ENCODE results near the gene RAB10. TPM values are rescaled to one million over a fixed set of nuclear protein-coding genes. Genes with fewer than 3 reads are reported as not detected.
"Not testable (repeated sequence)": the region's sequence is repeated elsewhere in the genome, so short reads cannot be mapped to it uniquely, and the experiment has no call there.

RAB10 gene
- total and polyA plus RNA-seq, 2 experiments from 2014 or later: 86.7 to 151 TPM

DNA sequence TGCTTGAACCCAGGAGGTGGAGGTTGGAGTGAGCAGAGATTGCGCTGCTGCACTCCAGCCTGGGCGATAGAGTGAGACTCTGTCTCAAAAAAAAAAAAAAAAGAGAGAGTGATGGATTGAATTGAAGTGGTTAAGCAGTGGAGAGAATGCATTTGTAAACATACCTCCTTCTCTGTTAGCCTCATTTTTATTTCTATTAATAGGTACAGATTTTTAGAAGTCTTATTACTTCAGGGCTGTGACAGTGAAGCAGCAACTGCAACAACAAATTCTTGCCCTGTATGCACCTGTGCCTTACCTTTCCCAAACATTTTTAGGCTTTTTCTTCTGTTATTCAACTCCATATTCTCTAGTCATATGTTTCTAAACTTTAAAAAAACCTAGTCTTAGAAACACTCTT is 55.5 kb downstream of the RAB10 start:
- no peak overlapping the region for H3K4me3 ChIP-seq
- H3K9me3 ChIP-seq (ENCODE audit: low read depth): no peaks in the 10 kb centered on the region
- no peaks in the 10 kb centered on the region for H3K9me2 ChIP-seq (ENCODE audit: insufficient read depth)
- no peak overlapping the region for H3K4me2 ChIP-seq (ENCODE audit: unreplicated experiment)
- DNase-seq: no peak
- H4K20me1 ChIP-seq (ENCODE audit: insufficient read depth): peaks cover 14% of the 10 kb centered on the region
- no peaks in the 10 kb centered on the region for H3K27me3 ChIP-seq (replicated peaks; ENCODE audit: insufficient read depth)
- in situ Hi-C loops (cut with MboI): no loop called here
- no peak overlapping the region for H3K9ac ChIP-seq
- H3K27ac ChIP-seq: no peak overlapping the region
- peaks cover 20% of the 10 kb centered on the region for H3F3A ChIP-seq (ENCODE audit: insufficient read depth)
- 91 to 98% methylated on average over 2 of the region's 2 CpGs for WGBS, 2 experiments (ENCODE audit: low coverage in 1 of 2, low lambda C conversion rate in 2 of 2, missing lambda C conversion rate in 2 of 2)
- peaks cover 12% of the 10 kb centered on the region for H3K4me1 ChIP-seq (ENCODE audit: insufficient read depth)
- TF ChIP-seq EZH2 (IDR thresholded peaks at IDR 0.05; ENCODE audit: insufficient read depth, poor library complexity, severe bottlenecking): no peak
- TF ChIP-seq EZH2phosphoT487 (IDR thresholded peaks at IDR 0.05; ENCODE audit: insufficient read depth, low read depth): no peak
- peaks cover 100% of the 10 kb centered on the region for H3K79me2 ChIP-seq (ENCODE audit: insufficient read depth)
- H3K36me3 ChIP-seq (ENCODE audit: low read depth): 0 out of 2 replicates have a peak, but pooled peaks cover 5% of the 10 kb centered on the region
- no peak overlapping the region for H2AFZ ChIP-seq

DNA sequence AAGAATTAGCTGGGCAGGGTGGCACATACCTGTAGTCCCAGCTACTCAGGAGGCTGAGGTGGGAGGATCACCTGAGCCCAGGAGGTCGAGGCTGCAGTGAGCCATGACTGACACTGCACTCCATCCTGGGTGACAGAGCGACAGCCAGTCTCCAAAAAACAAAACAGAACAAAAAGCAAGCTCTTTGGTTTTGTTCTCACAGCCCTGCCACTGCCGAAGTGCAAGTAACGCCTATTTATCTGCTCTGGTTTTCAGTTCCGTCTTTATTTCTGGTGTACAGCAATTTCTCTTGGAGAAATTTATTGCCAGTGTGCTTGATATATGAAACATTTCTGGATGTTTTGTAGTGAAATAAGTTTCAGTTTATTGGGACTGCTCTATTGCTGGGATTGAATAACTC is 61.9 kb downstream of the RAB10 start:
- H3K9me2 ChIP-seq (ENCODE audit: insufficient read depth): no peaks in the 10 kb centered on the region
- H2AFZ ChIP-seq: no peak overlapping the region
- H3K27me3 ChIP-seq (replicated peaks; ENCODE audit: insufficient read depth): no peaks in the 10 kb centered on the region
- no peak overlapping the region for H3K4me3 ChIP-seq
- peaks cover 100% of the 10 kb centered on the region for H3K79me2 ChIP-seq (ENCODE audit: insufficient read depth)
- H3K4me2 ChIP-seq (ENCODE audit: unreplicated experiment): no peak overlapping the region
- in situ Hi-C loops (cut with MboI): no loop called here
- WGBS, 2 experiments (ENCODE audit: low coverage in 1 of 2, low lambda C conversion rate in 2 of 2, missing lambda C conversion rate in 2 of 2): 91 to 94% methylated on average over 5 of the region's 5 CpGs
- H3K4me1 ChIP-seq (ENCODE audit: insufficient read depth): no peaks in the 10 kb centered on the region
- no peak overlapping the region for H3K27ac ChIP-seq
- peaks cover 2% of the 10 kb centered on the region; the same call in 1 of the 2 replicates for H3K36me3 ChIP-seq (ENCODE audit: low read depth)
- peaks cover 17% of the 10 kb centered on the region for H4K20me1 ChIP-seq (ENCODE audit: insufficient read depth)
- no peaks in the 10 kb centered on the region for H3F3A ChIP-seq (ENCODE audit: insufficient read depth)
- H3K9ac ChIP-seq: no peak overlapping the region
- no peaks in the 10 kb centered on the region for H3K9me3 ChIP-seq (ENCODE audit: low read depth)
- no peak for TF ChIP-seq EZH2phosphoT487 (IDR thresholded peaks at IDR 0.05; ENCODE audit: insufficient read depth, low read depth)
- no peak for TF ChIP-seq EZH2 (IDR thresholded peaks at IDR 0.05; ENCODE audit: insufficient read depth, poor library complexity, severe bottlenecking)
- no peak for DNase-seq

DNA sequence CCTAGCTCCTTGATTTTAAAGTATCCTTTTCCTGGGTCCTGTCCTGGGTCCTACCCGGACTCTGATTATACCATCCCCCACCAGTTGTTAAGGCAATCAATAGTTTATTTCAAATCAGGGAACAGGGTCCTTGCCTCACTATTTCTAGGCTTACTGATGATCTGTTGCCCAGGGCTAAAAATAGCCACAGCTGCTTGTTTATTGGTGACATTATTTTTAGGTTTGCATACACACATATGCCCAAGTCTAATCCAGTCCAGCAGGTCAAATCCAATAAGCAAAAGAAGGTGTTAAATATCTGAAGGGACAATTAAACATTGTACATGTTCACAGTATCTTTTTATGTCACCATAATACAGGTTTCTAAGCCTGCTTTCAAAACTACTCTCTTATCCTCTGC is 66.0 kb downstream of the RAB10 start:
- Histone ChIP-seq H3K9ac (no peak overlapping the region), H2AFZ (no peak overlapping the region), H3K4me1 (ENCODE audit: insufficient read depth) (no peaks in the 10 kb centered on the region), H3K4me2 (ENCODE audit: unreplicated experiment) (no peak overlapping the region), H3K27ac (no peak overlapping the region), H3K27me3 (replicated peaks; ENCODE audit: insufficient read depth) (no peaks in the 10 kb centered on the region), H3K9me2 (ENCODE audit: insufficient read depth) (no peaks in the 10 kb centered on the region), H3K4me3 (no peak overlapping the region), H3F3A (ENCODE audit: insufficient read depth) (no peaks in the 10 kb centered on the region), H3K9me3 (ENCODE audit: low read depth) (no peaks in the 10 kb centered on the region), H4K20me1 (ENCODE audit: insufficient read depth) (peaks cover 17% of the 10 kb centered on the region), H3K79me2 (ENCODE audit: insufficient read depth) (peaks cover 100% of the 10 kb centered on the region), H3K36me3 (ENCODE audit: low read depth) (peaks cover 8% of the 10 kb centered on the region; the same call in 1 of the 2 replicates)
- in situ Hi-C loops (cut with MboI): no loop called here
- DNase-seq: no peak
- 100% methylated on average over 1 of the region's 1 CpG for WGBS, 2 experiments (ENCODE audit: low coverage in 1 of 2, low lambda C conversion rate in 2 of 2, missing lambda C conversion rate in 2 of 2)
- no peak for TF ChIP-seq EZH2 (IDR thresholded peaks at IDR 0.05; ENCODE audit: insufficient read depth, poor library complexity, severe bottlenecking)
- TF ChIP-seq EZH2phosphoT487 (IDR thresholded peaks at IDR 0.05; ENCODE audit: insufficient read depth, low read depth): no peak

DNA sequence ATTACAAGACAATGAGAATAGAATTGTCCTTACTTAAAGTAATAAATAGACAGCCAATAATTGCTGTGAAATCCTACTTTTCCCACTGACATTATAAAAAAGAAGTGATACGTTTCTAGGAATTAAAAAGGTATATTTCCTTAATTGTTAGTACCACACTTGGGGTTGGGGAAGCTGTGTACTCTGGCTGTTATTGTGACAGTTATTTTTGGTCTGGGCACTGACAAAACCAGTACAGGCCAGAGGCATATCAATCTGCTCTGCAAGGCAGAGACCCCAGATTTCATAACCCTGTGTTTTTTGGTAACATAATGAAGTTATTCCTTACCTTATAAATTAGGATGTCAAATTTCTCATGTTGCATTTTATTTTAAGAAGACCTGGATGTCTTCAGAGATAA is 66.5 kb downstream of the RAB10 start:
- no peak overlapping the region for H3K4me2 ChIP-seq (ENCODE audit: unreplicated experiment)
- H3K4me3 ChIP-seq: no peak overlapping the region
- peaks cover 100% of the 10 kb centered on the region for H3K79me2 ChIP-seq (ENCODE audit: insufficient read depth)
- WGBS, 2 experiments (ENCODE audit: low coverage in 1 of 2, low lambda C conversion rate in 2 of 2, missing lambda C conversion rate in 2 of 2): 67 to 77% methylated on average over 1 of the region's 1 CpG
- 0 out of 2 replicates have a peak, but pooled peaks cover 8% of the 10 kb centered on the region for H3K36me3 ChIP-seq (ENCODE audit: low read depth)
- H3K9ac ChIP-seq: no peak overlapping the region
- in situ Hi-C loops (cut with MboI): no loop called here
- H3K9me2 ChIP-seq (ENCODE audit: insufficient read depth): no peaks in the 10 kb centered on the region
- H3K4me1 ChIP-seq (ENCODE audit: insufficient read depth): no peaks in the 10 kb centered on the region
- H3K9me3 ChIP-seq (ENCODE audit: low read depth): no peaks in the 10 kb centered on the region
- H2AFZ ChIP-seq: no peak overlapping the region
- peaks cover 17% of the 10 kb centered on the region for H4K20me1 ChIP-seq (ENCODE audit: insufficient read depth)
- no peaks in the 10 kb centered on the region for H3K27me3 ChIP-seq (replicated peaks; ENCODE audit: insufficient read depth)
- H3F3A ChIP-seq (ENCODE audit: insufficient read depth): no peaks in the 10 kb centered on the region
- no peak for DNase-seq
- TF ChIP-seq EZH2phosphoT487 (IDR thresholded peaks at IDR 0.05; ENCODE audit: insufficient read depth, low read depth): no peak
- no peak for TF ChIP-seq EZH2 (IDR thresholded peaks at IDR 0.05; ENCODE audit: insufficient read depth, poor library complexity, severe bottlenecking)
- no peak overlapping the region for H3K27ac ChIP-seq

DNA sequence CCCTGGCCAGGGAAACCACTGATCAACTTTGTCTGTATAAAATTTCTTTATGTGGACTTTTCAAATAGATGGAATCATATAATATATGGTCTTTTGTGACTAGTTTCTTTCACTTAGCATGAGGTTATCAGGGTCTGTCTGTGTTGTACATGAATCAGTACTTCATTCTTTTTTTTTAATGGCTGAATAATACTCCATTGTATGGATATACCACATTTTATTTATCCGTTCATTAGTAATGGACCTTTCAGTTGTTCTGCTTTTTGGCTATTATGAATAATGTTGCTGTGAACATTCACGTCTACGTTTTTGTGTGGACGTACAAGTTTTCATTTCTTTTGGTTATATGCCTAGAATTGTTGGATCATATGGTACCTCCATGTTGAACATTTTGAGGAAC is 69.9 kb downstream of the RAB10 start:
- in situ Hi-C loops (cut with MboI): no loop called here
- 98 to 99% methylated on average over 4 of the region's 4 CpGs for WGBS, 2 experiments (ENCODE audit: low coverage in 1 of 2, low lambda C conversion rate in 2 of 2, missing lambda C conversion rate in 2 of 2)
- H3K27me3 ChIP-seq (replicated peaks; ENCODE audit: insufficient read depth): no peaks in the 10 kb centered on the region
- H4K20me1 ChIP-seq (ENCODE audit: insufficient read depth): peaks cover 11% of the 10 kb centered on the region
- H3K4me1 ChIP-seq (ENCODE audit: insufficient read depth): no peaks in the 10 kb centered on the region
- H3K36me3 ChIP-seq (ENCODE audit: low read depth): peaks cover 12% of the 10 kb centered on the region; the same call in 1 of the 2 replicates
- H3K9ac ChIP-seq: no peak overlapping the region
- no peak overlapping the region for H3K4me2 ChIP-seq (ENCODE audit: unreplicated experiment)
- no peak overlapping the region for H3K27ac ChIP-seq
- no peaks in the 10 kb centered on the region for H3K9me2 ChIP-seq (ENCODE audit: insufficient read depth)
- no peak for DNase-seq
- TF ChIP-seq EZH2phosphoT487 (IDR thresholded peaks at IDR 0.05; ENCODE audit: insufficient read depth, low read depth): no peak
- no peak for TF ChIP-seq EZH2 (IDR thresholded peaks at IDR 0.05; ENCODE audit: insufficient read depth, poor library complexity, severe bottlenecking)
- no peak overlapping the region for H2AFZ ChIP-seq
- no peaks in the 10 kb centered on the region for H3K9me3 ChIP-seq (ENCODE audit: low read depth)
- H3F3A ChIP-seq (ENCODE audit: insufficient read depth): peaks cover 6% of the 10 kb centered on the region; the same call in 1 of the 2 replicates
- peaks cover 100% of the 10 kb centered on the region for H3K79me2 ChIP-seq (ENCODE audit: insufficient read depth)
- no peak overlapping the region for H3K4me3 ChIP-seq

DNA sequence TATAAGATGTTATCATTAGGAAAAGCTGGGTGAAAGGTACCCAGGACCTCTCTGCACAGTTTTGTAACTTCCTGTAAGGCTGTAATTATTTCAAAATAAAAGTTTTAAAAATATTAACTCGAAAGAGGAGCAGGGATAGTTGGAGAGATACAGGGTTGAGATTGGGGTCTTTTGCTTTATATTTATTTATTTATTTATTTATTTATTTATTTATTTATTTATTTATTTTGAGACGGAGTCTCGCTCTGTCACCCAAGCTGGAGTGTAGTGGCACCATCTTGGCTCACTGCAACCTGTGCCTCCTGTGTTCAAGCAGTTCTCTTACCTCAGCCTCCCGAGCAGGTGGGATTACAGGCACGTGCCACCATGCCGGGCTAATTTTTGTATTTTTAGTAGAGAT is 74.8 kb downstream of the RAB10 start:
- H4K20me1 ChIP-seq (ENCODE audit: insufficient read depth); H3K4me3 ChIP-seq; DNase-seq; H3K9me3 ChIP-seq (ENCODE audit: low read depth); H3K27me3 ChIP-seq (replicated peaks; ENCODE audit: insufficient read depth); H3K27ac ChIP-seq; in situ Hi-C loops (cut with MboI); H3F3A ChIP-seq (ENCODE audit: insufficient read depth); H3K4me2 ChIP-seq (ENCODE audit: unreplicated experiment); H3K9ac ChIP-seq; H2AFZ ChIP-seq; H3K4me1 ChIP-seq (ENCODE audit: insufficient read depth); H3K9me2 ChIP-seq (ENCODE audit: insufficient read depth): not testable (repeated sequence)
- WGBS, 2 experiments (ENCODE audit: low coverage in 1 of 2, low lambda C conversion rate in 2 of 2, missing lambda C conversion rate in 2 of 2): 97 to 98% methylated on average over 6 of the region's 6 CpGs
- Histone ChIP-seq H3K36me3 (ENCODE audit: low read depth) (peaks cover 38% of the 10 kb centered on the region), H3K79me2 (ENCODE audit: insufficient read depth) (peaks cover 100% of the 10 kb centered on the region)
